Lung (tissue), 12 donors: Measurements from ENCODE around the gene NPTN. TPM values are rescaled to one million over a fixed set of nuclear protein-coding genes. Genes with fewer than 3 reads are reported as not detected.

Experiments used
- ATAC-seq: fragments of 200-7000 bp; cut with Tn5 transposase; one replicate; pipeline ENCODE4 v1.9.1; 2020; ENCODE audit warnings: moderate number of reproducible peaks; ENCODE audit not compliant: insufficient read depth, low FRiP score
- DNase-seq, 3 donors: peaks; one replicate each; pipeline ENCODE4 v3.0.0-alpha.2; 2013 to 2017
- H3K27ac ChIP-seq, 2 donors: one replicate each; pipeline ENCODE4 v1.5.1; 2013; ENCODE audit warnings: mild to moderate bottlenecking in 2 of 2, moderate library complexity in 2 of 2, control low read depth in 1 of 2, inconsistent platforms in 1 of 2, low read depth in 1 of 2, low read length in 1 of 2
- H3K27me3 ChIP-seq, 3 donors: one replicate each; pipeline ENCODE4 v1.5.1; 2013; ENCODE audit warnings: low read length in 2 of 3; ENCODE audit not compliant: control insufficient read depth in 3 of 3, insufficient read depth in 3 of 3
- H3K36me3 ChIP-seq, 4 donors: one replicate each; pipeline ENCODE4 v1.5.1; 2013; ENCODE audit warnings: low read length in 4 of 4, mild to moderate bottlenecking in 1 of 4, moderate library complexity in 1 of 4; ENCODE audit not compliant: control insufficient read depth in 4 of 4, insufficient read depth in 4 of 4
- H3K4me1 ChIP-seq, 5 donors: one replicate each; pipeline ENCODE4 v1.5.1; 2013; ENCODE audit warnings: low read length in 5 of 5, mild to moderate bottlenecking in 2 of 5, moderate library complexity in 1 of 5; ENCODE audit not compliant: control insufficient read depth in 5 of 5, insufficient read depth in 5 of 5
- H3K4me3 ChIP-seq: one replicate; pipeline ENCODE4 v1.5.1; 2013; ENCODE audit warnings: mild to moderate bottlenecking, control low read depth, moderate library complexity
- H3K9ac ChIP-seq, 2 donors: one replicate each; pipeline ENCODE4 v1.5.1; 2013; ENCODE audit warnings: low read length in 2 of 2, control low read depth in 1 of 2; ENCODE audit not compliant: insufficient read depth in 1 of 2
- H3K9me3 ChIP-seq, 4 donors: one replicate each; pipeline ENCODE4 v1.5.1; 2013; ENCODE audit warnings: low read length in 3 of 4, mild to moderate bottlenecking in 1 of 4, moderate library complexity in 1 of 4; ENCODE audit not compliant: control insufficient read depth in 4 of 4, insufficient read depth in 3 of 4
- WGBS, 2 donors: extraction: QIAGEN DNeasy Blood & Tissue Kit; methylation state at CpG; one replicate each; pipeline ENCODE4 v1.1.7; 2013; 5-methylcytosine and 5-hydroxymethylcytosine counted together
- polyA plus RNA-seq, 2 donors: library from polyadenylated mRNA; stranded (reverse); fragments of 200-250 nt; gene quantifications; one replicate each; pipeline ENCODE4 v1.2.1, GENCODE V29; 2013
- total RNA-seq, 2 donors: library from RNA; depleted of rRNA in 1 of 2; stranded (reverse); fragments of >200 nt in 1 of 2; gene quantifications; one replicate each; pipeline ENCODE4 v1.2.1, GENCODE V29; 2014 to 2021
- TF ChIP-seq, protein P1 (sequence below): IDR thresholded peaks from 2 replicates; pipeline ENCODE4 v1.5.1; 2012; ENCODE audit warnings: mild to moderate bottlenecking; ENCODE audit errors: control extremely low read depth, extremely low read depth
- donor health status: control.
- donor health status: control.
- donor health status: Bipolar disorder and iron deficiency.
- donor health status: healthy.
- donor health status: DM: yes; HTN: yes; CAD: no.

Gene NPTN
- total and polyA plus RNA-seq, 4 donors: 34.1 to 148 (median 122) TPM

DNA sequence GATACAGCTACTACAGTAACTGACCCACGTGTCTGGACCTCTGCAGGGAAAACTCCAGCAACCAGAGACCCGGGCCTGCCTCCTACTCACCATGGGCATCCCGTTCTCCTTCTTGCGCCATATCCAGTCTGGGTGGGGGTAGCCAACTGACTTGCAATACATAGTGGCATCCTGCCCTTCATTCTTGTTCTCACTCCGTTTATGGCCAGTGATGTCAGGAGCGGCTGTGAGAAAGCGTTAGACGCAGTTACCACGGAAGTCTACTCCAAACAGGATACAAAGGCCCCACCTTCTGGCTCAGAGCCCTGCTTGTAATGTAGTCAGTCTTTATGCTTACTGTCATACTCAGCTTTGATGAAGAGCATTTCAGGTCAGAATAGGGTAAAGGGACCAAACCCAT lies 59.6 kb downstream of the NPTN start:
- H3K4me1 ChIP-seq: peaks cover 0 to 14% (median 0%) of the 10 kb centered on the region in 5 donors
- peaks cover 26 to 42% (median 37%) of the 10 kb centered on the region in 4 donors for H3K36me3 ChIP-seq
- TF ChIP-seq, protein P1, sequence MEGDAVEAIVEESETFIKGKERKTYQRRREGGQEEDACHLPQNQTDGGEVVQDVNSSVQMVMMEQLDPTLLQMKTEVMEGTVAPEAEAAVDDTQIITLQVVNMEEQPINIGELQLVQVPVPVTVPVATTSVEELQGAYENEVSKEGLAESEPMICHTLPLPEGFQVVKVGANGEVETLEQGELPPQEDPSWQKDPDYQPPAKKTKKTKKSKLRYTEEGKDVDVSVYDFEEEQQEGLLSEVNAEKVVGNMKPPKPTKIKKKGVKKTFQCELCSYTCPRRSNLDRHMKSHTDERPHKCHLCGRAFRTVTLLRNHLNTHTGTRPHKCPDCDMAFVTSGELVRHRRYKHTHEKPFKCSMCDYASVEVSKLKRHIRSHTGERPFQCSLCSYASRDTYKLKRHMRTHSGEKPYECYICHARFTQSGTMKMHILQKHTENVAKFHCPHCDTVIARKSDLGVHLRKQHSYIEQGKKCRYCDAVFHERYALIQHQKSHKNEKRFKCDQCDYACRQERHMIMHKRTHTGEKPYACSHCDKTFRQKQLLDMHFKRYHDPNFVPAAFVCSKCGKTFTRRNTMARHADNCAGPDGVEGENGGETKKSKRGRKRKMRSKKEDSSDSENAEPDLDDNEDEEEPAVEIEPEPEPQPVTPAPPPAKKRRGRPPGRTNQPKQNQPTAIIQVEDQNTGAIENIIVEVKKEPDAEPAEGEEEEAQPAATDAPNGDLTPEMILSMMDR: no peak
- H3K9ac ChIP-seq: no peak overlapping the region
- DNase-seq (peak; percentile 24 to 72 (median 51)), ATAC-seq (no peak)
- H3K4me3 ChIP-seq: no peak overlapping the region
- 46 to 48% methylated on average over 9 of the region's 9 CpGs for WGBS, 2 donors
- H3K27ac ChIP-seq: peak overlapping the region in 1 of 2 donors; percentile 64
- no peaks in the 10 kb centered on the region for H3K9me3 ChIP-seq
- no peaks in the 10 kb centered on the region for H3K27me3 ChIP-seq

- 56 to 58% methylated on average over 1 of the region's 1 CpG for WGBS, 2 donors
- TF ChIP-seq, protein P1: no peak
- no peak overlapping the region for H3K9ac ChIP-seq
Measured at GRCh38 chr15:73573037-73573436, 60.2 kb downstream of the NPTN start.

GRCh38 chr15:73572296-73572695 lies 60.9 kb downstream of the NPTN start:
- H3K36me3 ChIP-seq: peaks cover 34 to 42% (median 38%) of the 10 kb centered on the region in 4 donors
- H3K4me3 ChIP-seq: no peak overlapping the region

More at GRCh38 chr15:73573037-73573436, 60.2 kb downstream of the NPTN start:
- ATAC-seq (no peak), DNase-seq (no peak)
- H3K9me3 ChIP-seq: no peaks in the 10 kb centered on the region
- H3K4me3 ChIP-seq: no peak overlapping the region
- peaks cover 0 to 14% (median 0%) of the 10 kb centered on the region in 5 donors for H3K4me1 ChIP-seq
- no peak overlapping the region for H3K27ac ChIP-seq
- H3K36me3 ChIP-seq: peaks cover 30 to 42% (median 36%) of the 10 kb centered on the region in 4 donors
- H3K27me3 ChIP-seq: no peaks in the 10 kb centered on the region

More at GRCh38 chr15:73572296-73572695, 60.9 kb downstream of the NPTN start:
- ATAC-seq (no peak), DNase-seq (no peak)
- H3K9me3 ChIP-seq: no peaks in the 10 kb centered on the region
- no peaks in the 10 kb centered on the region for H3K27me3 ChIP-seq
- TF ChIP-seq, protein P1: no peak
- peaks cover 0 to 14% (median 0%) of the 10 kb centered on the region in 5 donors for H3K4me1 ChIP-seq
- H3K9ac ChIP-seq: no peak overlapping the region
- WGBS, 2 donors: 74 to 87% methylated on average over 5 of the region's 5 CpGs
- H3K27ac ChIP-seq: no peak overlapping the region
